ENCODE measurements around the gene C6orf118. TPM values are rescaled to one million over a fixed set of nuclear protein-coding genes. Genes with fewer than 3 reads are reported as not detected.

C6orf118 gene
- total and polyA plus RNA-seq, 7 donors: not detected

GRCh38 chr6:165301372-165302246, 7.8 kb downstream of the C6orf118 start:
- DNase-seq (no peak), ATAC-seq (no peak)
- H3K27me3 ChIP-seq (ENCODE audit: insufficient read depth in 3 of 3, low read length in 2 of 3): no peaks in the 10 kb centered on the region
- intact Hi-C loops (cut with DNase I): no loop called here
- no peak overlapping the region for H3K4me3 ChIP-seq
- no peaks in the 10 kb centered on the region for H3K4me1 ChIP-seq
- H3K36me3 ChIP-seq (ENCODE audit: insufficient read depth in 1 of 2, low read depth in 1 of 2): no peaks in the 10 kb centered on the region
- WGBS, 3 donors: 95 to 96% (median 96%) methylated on average over 34 to 38 of the region's 38 CpGs
- H3K27ac ChIP-seq: no peak overlapping the region
- no peak for TF ChIP-seq CTCF (IDR thresholded peaks at IDR 0.05)
- H3K9me3 ChIP-seq: no peaks in the 10 kb centered on the region

- DNase-seq (no peak), ATAC-seq (no peak)
- 56 to 67% (median 63%) methylated on average over 13 of the region's 13 CpGs for WGBS, 3 donors
- intact Hi-C loops (cut with DNase I): no loop called here
- Histone ChIP-seq H3K4me3 (no peak overlapping the region), H3K27me3 (ENCODE audit: insufficient read depth in 3 of 3, low read length in 2 of 3) (no peaks in the 10 kb centered on the region), H3K36me3 (ENCODE audit: insufficient read depth in 1 of 2, low read depth in 1 of 2) (no peaks in the 10 kb centered on the region), H3K4me1 (no peaks in the 10 kb centered on the region), H3K9me3 (no peaks in the 10 kb centered on the region), H3K27ac (no peak overlapping the region)
- TF ChIP-seq CTCF (IDR thresholded peaks at IDR 0.05): no peak
Measured at GRCh38 chr6:165300422-165300936, 8.9 kb downstream of the C6orf118 start.

GRCh38 chr6:165298875-165299274, 10.5 kb downstream of the C6orf118 start:
- ATAC-seq: no peak
- intact Hi-C loops (cut with DNase I): no loop called here
- Histone ChIP-seq H3K4me1 (no peaks in the 10 kb centered on the region), H3K4me3 (no peak overlapping the region), H3K9me3 (no peaks in the 10 kb centered on the region), H3K27ac (no peak overlapping the region), H3K36me3 (ENCODE audit: insufficient read depth in 1 of 2, low read depth in 1 of 2) (no peaks in the 10 kb centered on the region), H3K27me3 (ENCODE audit: insufficient read depth in 3 of 3, low read length in 2 of 3) (no peaks in the 10 kb centered on the region)
- WGBS, 3 donors: 78 to 87% (median 85%) methylated on average over 5 of the region's 5 CpGs
- no peak for DNase-seq
- no peak for TF ChIP-seq CTCF (IDR thresholded peaks at IDR 0.05)

GRCh38 chr6:165298402-165298801, 11.0 kb downstream of the C6orf118 start:
- Histone ChIP-seq H3K9me3 (no peaks in the 10 kb centered on the region), H3K36me3 (ENCODE audit: insufficient read depth in 1 of 2, low read depth in 1 of 2) (no peaks in the 10 kb centered on the region), H3K27ac (no peak overlapping the region), H3K4me1 (no peaks in the 10 kb centered on the region), H3K4me3 (no peak overlapping the region), H3K27me3 (ENCODE audit: insufficient read depth in 3 of 3, low read length in 2 of 3) (no peaks in the 10 kb centered on the region)
- no peak for TF ChIP-seq CTCF (IDR thresholded peaks at IDR 0.05)
- no peak for DNase-seq
- ATAC-seq: no peak
- intact Hi-C loops (cut with DNase I): no loop called here
- WGBS, 3 donors: 85 to 93% (median 87%) methylated on average over 6 of the region's 6 CpGs
